HG02588 (cell line): ENCODE measurements around the gene MAN1A1.
A peak's percentile ranks its signal among the peaks of the same experiment; 100 is the strongest.
"Not testable (repeated sequence)": the region's sequence is repeated elsewhere in the genome, so short reads cannot be mapped to it uniquely, and the experiment has no call there.

Experiments used
- ATAC-seq: cut with Tn5 transposase; IDR thresholded peaks from one replicate; pipeline ENCODE4 v1.9.1; 2021; ENCODE audit warnings: mild to moderate bottlenecking, moderate library complexity; ENCODE audit not compliant: unreplicated experiment

The MAN1A1 gene

GRCh38 chr6:119349361-119350201 is at the start of gene MAN1A1:
Gene MAN1A1, minus strand, starts transcription at chr6:119349761. Its CDS starts 696 bp downstream, at chr6:119349065.
- peak; percentile 73 for ATAC-seq

DNA sequence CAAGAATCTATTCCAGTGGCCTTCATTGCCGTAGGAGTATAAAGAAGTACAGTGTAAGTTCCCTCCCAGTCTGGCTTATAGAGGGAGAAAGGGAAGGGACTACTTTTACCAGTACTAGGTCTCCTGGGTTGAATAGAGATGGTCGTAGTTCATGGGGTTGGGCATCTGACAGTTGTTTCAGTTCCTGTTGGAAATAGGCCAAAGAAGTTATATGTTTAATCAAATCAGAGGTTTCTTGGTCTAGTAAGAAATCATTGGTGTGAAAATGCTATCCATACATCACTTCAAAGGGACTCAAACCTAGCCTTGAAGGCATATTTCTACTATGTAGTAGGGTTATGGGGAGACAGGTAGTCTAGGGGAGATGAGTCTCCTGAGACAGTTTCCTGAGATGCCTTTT is 45.6 kb upstream of the MAN1A1 start:
- no peak for ATAC-seq

GRCh38 chr6:119390247-119390793 is 40.8 kb upstream of the MAN1A1 start:
- ATAC-seq = no peak

DNA sequence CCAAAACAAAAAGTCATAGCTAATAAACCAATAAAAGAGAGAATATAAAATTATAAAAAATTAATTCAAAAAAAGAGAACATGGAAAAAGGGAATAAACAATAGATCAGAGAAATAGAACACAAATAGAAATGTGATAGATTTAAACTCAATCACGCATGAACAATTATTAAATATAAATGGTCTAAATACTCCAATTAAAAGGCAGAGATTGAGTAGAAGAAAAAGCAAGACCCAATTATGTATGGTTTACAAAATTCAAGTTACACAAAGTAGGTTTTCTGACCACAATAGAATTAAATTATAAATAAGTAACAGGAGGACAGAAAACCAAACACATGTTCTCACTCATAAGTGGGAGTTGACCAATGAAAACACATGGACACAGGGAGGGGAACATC is 36.4 kb upstream of the MAN1A1 start:
- no peak for ATAC-seq

GRCh38 chr6:119384444-119384843 is 34.9 kb upstream of the MAN1A1 start:
- ATAC-seq = no peak

DNA sequence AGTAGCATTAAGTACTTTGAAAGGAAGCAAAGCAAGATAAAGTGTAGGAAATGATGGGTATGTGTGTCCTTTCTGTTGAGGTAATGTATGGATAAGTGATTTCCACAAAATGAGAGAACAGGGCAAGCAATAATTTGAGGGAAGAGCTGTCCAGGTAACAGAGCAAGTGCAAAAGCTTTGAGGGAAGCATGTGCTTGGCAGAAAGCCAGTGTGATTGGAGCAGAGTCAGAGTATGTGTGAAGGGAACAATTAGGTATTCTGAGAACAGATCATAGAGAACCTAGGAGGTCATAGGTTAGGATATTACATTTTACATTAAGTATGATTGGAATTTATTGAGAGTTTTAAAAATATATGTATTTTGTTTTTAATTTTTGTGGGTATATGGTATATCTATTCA is 30.2 kb upstream of the MAN1A1 start:
- ATAC-seq = no peak

DNA sequence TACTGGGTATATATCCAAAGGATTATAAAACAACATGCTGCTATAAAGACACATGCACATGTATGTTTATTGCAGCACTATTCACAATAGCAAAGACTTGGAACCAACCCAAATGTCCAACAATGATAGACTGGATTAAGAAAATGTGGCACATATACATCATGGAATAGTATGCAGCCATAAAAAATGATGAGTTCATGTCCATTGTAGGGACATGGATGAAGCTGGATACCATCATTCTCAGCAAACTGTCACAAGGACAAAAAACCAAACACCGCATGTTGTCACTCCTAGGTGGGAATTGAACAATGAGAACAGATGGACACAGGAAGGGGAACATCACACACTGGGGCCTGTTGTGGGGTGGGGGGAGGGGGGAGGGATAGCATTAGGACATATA is 27.5 kb upstream of the MAN1A1 start:
- ATAC-seq = not testable (repeated sequence)

GRCh38 chr6:119370080-119370479 is 20.5 kb upstream of the MAN1A1 start:
- ATAC-seq = no peak

GRCh38 chr6:119368921-119369320 is 19.4 kb upstream of the MAN1A1 start:
- ATAC-seq = no peak

- ATAC-seq = no peak
These were observed 11.6 kb upstream of the MAN1A1 start for GRCh38 chr6:119361209-119361608.

GRCh38 chr6:119360262-119360915 is 10.8 kb upstream of the MAN1A1 start:
- no peak for ATAC-seq

DNA sequence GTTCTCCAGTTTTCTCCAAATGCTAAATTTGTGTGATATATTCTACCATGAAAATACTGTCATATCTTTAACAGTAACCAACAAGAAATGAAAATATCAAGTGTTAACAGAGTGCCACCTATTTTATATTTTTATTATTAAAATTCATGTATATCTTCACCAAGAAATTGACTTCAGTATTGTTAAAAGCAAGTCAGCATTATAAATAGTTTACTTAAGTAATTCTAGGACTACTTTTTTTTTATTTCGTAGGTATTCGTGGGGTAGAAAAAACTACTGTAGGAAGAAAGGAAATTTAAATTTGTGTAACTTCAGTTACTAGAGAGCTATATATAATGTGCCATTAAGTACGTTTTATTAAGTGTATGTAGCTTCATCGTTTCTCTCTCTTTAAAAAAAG is 6.3 kb upstream of the MAN1A1 start:
- ATAC-seq = no peak

DNA sequence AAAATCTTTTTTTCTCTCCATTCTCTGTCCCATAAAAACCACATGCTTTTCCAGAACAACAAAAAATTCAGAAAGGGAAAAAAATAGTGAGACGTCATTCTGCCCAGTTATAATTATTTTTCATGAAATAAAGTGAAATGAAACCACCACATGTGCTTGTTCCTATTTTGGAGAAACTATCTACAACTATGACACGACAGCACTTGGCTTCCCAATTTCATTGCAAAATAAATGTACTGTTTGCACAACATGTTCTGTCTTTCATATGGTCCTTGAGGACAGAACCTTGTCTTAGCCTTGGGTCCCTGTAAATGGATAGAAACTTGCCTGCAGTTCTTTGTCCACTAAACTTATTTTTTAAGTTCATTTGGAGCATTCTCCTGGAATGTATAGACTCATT is 5.6 kb upstream of the MAN1A1 start:
- no peak for ATAC-seq

GRCh38 chr6:119353696-119354095 is 4.1 kb upstream of the MAN1A1 start:
- ATAC-seq = no peak

DNA sequence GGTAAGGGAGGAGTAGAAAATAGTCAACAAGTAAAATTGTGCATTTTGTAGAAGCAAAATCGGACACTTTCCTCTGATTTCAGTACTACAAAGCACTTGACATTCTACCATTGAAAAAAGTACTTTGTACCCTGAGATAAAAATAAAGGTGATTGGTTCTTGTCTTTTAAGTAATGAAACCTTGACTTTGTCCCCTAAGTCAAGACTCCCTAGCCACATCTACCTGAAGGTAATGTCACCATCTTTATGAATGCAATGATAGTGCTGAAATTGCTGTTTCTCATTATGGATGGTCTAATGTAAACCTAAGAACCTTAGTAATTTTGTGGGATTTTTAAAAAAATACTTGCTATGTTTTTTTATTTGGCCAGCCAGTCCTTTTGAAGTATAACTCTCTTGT is 2.4 kb upstream of the MAN1A1 start:
- no peak for ATAC-seq

GRCh38 chr6:119350952-119351372 is 1.4 kb upstream of the MAN1A1 start:
- no peak for ATAC-seq

DNA sequence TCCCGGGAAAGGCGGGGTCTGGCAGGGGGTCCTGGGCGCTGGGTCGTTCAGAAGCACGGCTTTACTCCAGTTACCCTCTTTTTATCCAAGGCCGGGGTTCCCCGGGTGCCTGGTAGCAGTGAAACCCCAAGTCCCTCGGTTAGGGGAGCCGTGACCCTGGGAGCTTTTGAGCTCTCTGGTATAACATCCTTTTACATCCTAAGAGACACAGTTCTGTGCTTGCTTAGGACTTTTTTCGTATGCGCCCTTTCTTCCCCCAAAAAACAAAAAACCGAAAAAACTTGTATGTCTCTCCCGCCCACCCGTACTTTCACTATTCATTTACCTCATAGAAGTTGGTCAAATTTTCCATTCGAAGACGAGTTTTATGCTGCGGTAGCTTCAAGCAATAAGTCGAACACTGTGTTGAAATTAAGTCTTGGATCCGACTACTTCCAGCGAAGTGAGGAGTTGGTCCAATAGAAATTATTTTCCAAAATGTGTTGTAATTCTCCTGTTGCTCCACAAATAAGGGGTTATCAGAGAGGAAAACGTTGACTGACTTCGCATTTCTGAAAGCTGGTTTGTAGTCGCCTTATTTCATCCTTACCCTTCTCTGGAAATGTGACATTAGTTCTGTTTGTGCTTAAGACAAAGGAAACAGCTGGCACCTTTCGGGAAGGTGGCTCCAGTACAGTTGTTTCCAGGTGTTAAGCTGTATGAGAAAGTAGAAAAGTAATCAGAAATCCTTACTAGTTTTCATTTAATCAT is 816 bp upstream of the MAN1A1 start:
- peak; percentile 7 for ATAC-seq

DNA sequence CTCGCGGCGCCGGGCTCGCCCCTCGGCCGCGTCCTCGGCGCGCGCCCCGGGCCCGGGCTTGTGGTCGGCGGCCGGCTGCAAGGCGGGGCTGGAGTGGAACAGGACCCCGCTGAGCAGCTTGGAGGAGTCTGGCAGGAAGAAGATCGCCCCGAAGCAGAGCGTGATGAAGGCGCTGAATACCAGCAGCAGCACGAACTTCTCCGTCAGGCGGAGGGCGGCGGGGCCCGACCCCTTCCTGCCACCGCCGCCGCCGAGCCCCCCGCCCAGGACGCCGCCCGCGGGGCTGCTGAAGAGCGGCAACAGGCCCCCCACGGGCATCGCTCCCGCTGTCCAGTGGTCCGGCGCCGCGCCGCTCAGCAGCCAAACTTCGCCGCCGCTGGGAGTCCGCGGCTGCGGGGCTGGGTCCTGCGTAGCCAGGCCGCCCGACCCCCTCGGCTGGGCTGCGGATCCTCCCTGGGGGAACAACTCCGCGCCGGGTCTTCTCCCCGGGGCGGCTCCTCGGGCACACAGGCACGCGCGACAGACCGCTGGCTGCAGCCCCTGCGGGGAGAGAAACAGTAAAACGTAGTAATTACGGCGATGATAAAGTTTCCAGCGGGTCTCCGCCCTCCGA is 707 bp downstream of the MAN1A1 start:
- ATAC-seq = peak; percentile 0

DNA sequence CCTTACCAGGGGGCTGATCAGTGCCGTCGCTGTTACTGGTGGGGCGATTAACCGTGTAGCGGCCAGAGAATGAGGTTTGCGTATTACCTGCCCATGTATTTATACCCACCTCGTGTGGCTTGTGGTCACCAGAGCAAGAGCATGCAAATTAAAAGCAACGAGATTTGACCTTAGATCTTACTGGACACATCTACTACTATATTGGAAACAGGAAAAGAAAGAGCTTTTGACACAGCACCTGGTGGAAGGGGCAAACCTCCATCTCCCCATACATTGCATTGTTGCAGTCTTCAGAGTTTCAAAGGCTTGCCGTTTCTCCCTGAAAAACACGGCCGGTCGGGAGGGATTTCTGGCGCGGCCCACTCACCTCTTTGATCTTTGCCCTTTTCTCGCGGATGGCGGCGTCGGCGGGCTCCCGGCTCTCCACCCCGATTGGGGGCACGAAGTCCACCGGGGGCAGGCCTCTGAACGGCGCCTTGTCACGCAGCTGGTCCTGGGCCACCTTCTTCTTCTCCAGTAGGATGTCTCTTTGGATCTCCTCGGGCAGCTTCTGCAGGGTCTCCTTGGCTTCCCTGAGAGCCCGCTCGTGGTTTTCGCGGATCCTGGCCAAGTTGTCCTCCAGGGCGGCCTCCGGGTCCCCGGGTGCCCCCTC is 1.3 kb downstream of the MAN1A1 start:
- ATAC-seq = peak; percentile 23

GRCh38 chr6:119347466-119348095 is 2.0 kb downstream of the MAN1A1 start:
- peak; percentile 30 for ATAC-seq
